ENCODE results near the gene EEF1AKMT3. TPM values are rescaled to one million over a fixed set of nuclear protein-coding genes. Genes with fewer than 3 reads are reported as not detected.
A peak's percentile ranks its signal among the peaks of the same experiment; 100 is the strongest.

The EEF1AKMT3 gene
- 3.0 and 3.5 TPM in 2 replicates for total RNA-seq (2014; rRNA removed)
- polyA plus RNA-seq (2012) = 4.8 TPM

DNA sequence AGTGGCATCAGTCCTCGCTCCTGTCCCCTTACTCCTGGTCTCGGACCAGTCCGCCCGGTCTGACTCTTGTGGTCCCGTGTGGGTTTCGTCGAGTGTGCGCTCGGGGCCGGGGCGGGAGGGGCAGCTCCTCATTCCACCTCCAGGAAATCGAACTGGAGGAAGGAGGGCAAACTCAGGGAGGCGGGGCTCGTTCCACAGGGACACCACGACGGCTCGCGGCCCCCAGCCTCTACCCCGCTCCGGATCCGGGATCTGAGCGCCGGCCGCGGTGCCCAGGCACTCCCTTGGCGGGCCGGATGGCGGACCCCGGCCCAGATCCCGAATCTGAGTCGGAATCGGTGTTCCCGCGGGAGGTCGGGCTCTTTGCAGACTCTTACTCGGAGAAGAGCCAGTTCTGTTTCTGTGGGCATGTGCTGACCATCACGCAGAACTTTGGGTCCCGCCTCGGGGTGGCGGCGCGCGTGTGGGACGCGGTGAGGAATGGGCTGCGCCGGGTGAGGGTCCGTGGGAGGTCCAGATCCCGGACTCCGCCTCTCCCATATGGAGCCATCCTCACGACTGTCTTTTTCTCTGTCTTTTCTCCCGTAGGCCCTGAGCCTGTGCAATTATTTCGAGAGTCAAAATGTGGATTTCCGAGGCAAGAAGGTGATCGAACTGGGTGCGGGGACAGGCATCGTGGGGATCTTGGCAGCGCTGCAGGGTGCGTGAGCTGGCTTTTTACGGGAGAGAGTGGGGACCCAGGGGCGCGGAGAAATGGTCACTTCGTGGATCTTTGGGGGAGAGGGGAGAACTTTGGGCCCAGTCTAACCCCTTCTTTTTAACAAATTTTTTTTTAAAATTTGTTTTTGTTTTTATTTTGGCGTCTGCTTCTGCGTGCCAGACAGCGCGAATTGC lies at the start of gene EEF1AKMT3:
Gene EEF1AKMT3 (plus strand): TSS at position 186 of the 894 bp plus-strand sequence. CDS start 111 bp downstream, at position 297.
- DNase-seq (ENCODE audit: low read depth) = peak; percentile 46

DNA sequence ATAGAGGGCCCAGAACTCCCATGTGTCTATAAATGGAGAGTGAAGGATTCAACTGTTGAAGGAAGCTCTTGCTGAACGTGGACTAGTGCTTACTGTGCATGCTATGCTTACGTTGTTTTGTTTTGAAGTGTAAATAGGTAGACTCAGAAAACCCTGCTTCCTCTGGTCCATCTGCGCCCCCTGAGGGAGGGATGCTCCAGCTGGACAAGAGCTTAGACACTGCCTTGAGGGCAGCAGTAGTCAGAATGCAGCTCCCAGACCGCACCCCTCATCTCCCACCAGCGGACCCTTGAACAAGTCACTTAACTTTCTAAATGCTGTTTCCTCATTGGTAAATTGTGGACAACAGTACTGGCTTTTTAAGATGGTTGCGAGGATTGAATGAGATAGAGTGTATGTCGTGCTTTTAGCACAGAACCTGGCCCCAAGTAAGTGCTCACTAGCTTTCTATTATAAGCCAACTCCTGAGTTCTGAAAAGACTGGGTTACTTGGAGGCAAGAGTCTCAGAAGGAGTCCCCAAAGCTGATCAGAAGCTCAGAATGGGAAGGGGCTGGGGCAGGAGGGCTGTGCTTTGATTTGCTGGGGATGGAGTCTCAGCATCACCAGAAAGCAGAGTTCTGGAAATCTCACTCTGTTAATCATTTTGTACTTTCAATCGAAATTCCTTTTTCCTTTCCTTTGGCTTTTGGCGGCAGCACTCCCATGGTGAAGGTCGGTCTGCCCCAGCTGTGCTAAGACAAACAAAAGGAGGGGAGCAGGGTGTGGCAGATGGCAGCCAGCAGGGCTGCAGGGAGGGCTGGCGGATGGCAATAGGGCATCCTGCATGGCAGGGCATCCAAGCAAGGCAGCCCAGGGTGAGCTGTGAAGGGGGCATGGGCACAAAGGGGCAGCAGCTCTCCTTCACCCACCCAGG lies 49.4 kb upstream of the EEF1AKMT3 start:
- DNase-seq (ENCODE audit: low read depth) = no peak

DNA sequence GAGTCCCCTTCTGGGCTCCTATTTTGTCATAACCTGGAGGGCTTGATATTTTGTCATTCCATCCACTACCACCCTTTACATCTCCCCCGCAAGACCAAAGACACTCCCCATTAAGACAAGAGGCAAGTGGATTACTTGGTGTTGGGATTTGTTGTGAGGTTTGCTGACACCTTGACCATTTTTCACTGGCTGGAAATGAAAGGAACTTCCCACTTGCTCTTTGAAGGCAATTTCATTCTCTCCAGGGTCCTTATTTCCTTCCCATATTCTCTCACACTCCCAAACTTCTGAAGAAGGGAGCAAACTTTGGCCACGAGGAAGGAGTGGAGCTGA lies 48.8 kb upstream of the EEF1AKMT3 start:
- DNase-seq (ENCODE audit: low read depth) = no peak

DNA sequence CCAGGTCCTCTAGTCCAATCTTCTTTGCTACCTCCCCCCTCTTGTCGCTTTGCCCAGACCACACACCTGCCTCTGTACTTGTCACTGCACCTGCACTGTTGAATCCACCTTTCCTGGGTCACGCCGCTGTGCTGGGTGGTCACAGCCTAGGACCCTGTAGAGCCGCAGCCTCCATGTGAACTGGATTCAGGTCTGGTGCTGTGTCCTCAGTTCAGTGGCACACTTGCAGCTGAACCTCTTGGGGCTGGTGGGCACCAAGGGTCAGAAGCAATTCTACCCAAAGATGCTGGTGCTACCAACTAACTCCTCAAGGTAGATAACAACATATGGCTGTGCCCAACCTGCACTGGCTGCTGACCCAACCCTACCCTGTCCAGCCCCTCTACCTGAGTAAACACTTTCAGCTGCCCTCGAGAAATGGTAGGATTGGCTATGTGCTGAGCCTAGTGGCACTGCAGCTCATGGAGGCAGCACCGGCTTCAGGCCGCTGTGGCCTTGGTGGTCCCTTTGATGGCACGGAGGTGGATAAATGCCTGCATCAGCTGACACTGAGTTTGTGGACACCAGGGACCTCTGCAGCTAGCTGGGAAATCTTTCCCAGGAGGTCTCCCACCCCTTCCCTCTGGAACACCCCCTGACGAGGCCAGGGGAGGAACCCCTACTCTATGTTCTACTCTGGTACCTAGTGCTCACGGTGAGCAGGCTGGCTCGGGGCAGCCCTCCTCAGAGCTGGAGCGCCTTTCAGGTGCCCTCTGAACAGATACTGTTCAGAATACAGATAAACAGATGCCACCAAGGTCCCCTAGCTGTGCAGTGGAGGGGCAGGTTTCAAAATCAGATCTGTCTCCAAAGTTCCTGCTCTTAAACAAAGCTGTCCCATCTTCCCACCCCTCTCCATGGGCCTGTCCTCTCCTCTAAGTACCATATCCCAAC lies 48.1 kb upstream of the EEF1AKMT3 start:
- no peak for DNase-seq (ENCODE audit: low read depth)

DNA sequence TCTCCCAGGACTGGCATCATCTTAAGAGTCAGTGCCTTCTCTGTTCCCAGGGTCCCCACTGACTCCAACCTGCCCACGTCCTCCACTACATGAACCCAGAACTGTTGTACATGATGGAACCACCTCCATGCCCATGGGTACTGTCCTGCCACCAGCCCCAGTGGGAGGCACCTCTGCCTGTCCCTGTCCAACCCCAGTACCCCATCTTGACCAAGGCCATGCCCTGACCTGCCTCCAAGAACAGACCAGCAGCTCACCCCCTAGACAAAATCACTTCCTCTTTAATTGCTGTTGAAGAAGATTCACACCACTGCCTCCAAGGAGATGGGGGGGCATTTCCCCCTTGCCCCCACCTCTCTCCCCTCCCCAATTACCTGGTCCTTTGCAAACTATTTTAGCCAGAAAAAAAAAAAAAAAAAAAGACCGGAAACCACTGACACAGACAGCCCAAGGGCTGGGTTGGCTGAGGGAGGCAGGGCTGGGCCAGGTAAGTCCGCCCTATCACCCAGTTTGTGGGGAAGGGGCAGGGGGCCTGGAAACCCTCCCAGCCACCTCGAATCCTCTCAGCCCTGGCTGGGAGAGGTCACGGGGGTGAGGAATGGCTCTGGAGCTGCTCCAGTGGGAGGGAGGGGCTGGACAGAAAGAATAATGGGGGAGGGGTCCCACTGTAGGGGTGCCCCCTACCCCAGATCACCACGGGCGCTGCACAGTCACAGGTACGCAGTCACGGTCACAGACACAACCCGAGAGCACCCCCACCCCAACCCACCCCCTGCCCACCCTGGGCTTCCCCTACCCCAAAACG lies 47.3 kb upstream of the EEF1AKMT3 start:
- DNase-seq (ENCODE audit: low read depth) = no peak

DNA sequence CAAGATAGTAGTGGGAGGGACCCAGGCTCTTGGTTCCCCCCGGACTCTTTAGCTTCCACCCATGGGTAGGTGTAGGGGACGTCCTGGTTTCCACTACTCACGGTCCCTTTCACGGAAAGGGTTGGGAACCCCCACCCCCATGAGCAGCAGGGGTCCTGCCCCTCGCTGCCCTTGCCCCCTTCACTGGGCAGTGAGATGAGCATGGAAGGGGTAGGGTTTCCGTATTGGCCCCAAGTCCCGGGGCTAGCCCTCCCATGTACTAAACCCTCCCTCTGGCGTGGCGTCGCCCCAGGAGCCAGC lies 46.6 kb upstream of the EEF1AKMT3 start:
- no peak for DNase-seq (ENCODE audit: low read depth)

DNA sequence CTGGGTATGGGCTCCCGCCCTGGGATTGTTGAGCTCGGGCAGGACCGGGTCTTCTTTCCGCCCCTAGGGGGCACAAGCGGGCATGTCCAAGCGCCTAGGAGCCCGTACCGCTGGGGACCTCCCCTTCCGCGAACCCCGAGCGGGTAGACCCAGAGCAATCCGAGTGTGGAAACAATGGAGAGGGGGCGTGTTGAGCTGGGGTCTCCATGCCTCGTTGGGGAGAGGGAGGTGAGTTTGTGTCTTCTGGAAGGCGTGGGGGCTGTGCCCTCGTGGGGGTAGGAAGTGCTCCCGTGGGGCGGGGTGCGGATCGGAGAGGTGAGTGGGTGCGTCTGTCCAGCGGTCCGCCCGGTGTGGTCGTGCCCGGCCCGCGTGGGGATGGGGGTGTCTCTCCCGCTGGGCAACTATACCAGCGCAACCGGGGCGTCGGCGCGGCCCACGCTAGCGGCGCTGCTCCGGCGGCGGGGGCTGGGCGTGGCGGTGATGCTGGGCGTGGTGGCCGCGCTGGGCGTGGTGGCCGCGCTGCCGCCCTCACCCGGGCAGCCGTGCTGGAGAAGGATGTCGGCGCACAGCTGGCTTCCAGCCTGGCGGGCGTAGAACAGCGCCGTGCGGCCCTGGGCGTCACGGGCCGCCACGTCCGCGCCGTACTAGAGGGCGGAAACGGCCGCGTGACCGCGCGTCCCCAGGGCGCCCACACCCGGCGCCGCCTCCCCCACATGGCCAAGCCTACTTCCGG lies 46.1 kb upstream of the EEF1AKMT3 start:
- DNase-seq (ENCODE audit: low read depth) = peak; percentile 85

DNA sequence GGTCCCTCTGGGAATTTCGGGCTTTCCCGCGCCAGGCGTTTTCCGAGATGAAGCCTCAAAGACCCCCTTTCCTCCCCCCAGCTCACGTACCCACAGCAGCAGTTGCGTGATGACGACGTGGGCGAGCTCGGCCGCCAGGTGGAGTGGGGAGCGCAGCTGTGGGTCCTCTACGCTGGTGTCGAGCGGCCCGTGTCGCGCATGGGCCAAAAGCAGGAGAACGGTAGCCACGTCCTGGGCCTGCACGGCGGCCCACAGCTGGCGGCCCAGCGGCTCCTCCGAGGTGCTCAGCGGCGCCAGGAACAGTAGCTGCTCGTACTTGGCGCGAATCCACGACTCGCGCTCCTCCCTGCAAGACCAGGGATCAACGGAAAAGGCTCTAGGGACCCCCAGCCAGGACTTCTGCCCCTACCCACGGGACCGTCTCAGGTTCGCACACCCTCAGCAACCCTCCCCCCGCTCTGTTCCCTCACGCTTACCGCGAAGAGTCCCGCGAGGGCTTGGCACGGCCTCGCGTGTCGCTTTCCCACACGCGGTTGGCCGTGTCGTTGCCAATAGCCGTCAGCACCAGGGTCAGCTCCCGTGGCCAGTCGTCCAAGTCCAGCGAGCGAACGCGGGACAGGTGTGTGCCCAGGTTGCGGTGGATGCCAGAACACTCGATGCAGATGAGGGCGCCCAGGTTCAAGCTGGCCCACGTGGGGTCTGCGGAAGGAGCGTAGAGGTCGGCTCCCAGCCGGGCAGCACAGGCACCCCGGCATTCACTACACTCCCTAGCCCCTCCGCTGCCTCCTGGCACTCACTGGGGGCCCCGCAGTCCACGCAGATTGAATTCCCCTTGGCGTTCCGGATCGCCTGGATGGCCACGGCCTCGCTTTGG lies 45.3 kb upstream of the EEF1AKMT3 start:
- DNase-seq (ENCODE audit: low read depth) = no peak

DNA sequence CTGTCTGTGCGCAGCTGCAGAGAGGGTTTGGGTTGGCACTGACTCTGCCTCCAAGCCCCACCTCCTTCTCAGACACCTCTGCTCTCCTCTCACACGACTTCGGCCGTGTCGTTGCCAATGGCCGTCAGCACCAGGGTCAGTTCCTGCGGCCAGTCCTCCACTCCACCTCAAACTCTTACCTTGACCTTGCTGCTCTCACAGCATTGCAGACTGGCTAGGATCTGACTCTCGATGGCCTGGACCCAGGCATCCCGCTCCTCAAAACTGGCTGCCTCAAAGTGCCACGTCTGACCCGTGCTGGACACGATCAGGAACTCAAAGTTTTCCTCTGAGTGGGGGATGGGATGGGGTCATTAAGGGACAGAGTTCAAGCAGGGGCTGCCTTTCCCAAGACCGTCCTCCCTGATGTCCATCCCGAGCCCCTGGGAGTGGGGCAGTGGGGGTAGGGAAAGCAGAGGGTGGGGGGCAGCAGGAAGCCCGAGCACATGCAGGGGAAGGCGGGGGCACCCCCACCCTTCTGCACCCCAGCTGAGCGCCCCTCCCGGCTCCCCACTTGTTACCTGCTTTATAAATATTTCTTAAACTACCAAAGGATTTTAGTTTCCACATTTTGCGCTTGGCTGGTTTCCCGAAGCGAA lies 44.5 kb upstream of the EEF1AKMT3 start:
- DNase-seq (ENCODE audit: low read depth) = no peak

DNA sequence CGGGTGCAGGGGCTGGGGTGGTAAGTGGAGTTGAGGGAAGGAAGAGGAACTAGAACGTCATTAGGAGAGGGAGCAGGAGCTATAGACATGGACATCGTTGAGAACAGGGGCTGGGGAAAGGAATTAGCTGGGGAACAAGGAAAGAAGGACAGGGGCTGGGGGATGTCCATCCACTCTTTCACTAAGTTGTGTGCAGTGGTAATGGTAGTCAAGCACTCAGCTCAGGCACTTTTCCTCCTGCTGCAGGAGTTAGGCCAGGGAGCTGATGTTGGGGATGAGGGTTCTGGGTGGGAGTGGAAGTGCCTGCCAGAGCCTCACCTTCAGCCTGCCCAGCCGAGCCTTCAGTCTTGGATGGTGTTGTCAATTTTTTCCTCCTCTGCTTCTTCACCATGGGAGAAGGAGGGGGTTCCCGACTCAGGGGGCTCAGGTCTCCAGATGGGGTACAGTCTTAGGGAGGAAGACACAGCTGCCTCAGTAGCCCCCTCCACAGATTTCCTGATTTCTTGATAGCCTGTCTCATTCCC lies 43.0 kb upstream of the EEF1AKMT3 start:
- no peak for DNase-seq (ENCODE audit: low read depth)

DNA sequence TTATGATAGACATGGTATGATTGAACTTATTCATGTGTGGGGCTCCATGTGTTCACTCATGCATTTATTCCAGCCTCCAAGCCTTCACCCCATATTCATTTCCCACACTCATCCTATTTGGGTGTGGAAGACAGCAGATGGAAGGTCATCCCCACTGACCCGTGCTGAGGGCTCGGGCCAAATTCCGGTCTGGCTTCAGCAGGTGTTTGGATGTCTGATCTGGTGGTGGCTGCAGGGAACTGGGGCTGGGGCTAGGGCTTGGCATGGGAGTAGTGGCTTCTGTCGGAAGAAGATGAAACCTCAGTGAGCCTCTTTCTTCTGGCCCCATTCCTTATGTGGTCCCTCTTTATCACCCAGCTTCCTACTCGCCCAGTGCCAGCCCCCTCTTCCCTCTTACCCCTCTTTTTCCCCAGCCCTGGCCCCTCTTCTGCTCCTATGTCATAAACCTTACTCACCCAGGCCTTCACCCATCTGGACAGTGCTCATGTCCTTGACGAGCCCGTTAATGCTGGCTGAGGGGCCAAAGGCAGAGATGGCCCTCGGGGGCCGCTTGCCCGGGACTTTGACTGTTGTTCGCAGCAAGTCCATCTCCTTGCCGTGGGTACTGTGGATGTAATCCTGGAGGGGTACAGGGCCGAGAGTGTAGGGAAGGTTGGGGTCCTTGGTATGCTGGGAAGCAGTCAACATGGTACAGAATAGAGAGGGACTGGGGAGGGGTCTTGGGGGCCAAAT lies 41.9 kb upstream of the EEF1AKMT3 start:
- DNase-seq (ENCODE audit: low read depth) = no peak

DNA sequence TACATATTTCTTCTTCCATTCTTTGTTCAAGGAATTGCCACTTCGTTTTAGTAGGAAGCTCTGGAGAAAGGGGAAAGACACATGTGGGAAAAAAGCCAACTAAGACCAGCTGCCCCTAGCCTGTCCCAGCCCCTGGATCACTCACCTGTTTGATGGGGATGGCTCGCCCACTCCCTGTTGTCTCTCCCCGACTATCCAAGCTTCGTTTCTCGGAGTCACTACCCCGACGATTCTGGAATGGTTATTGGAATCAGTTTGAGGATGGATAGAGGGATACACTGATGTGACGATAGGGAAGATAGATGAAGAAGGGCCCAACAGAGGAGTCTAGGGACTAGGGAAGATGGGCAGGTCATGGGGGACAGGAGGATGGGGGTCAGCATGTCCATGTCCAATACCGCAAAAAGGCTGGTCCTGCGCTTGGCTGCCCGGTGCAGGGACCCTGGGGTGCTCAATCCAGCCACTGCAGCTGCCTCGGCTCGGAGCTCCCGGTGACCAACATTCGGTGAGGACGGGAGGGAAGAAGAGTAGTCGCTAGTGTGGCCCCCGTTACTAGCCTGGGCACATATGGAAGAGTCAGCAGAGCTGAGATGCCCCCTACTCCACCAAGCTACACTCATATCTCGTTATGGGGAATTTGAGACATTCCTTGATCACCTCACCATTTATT lies 40.9 kb upstream of the EEF1AKMT3 start:
- no peak for DNase-seq (ENCODE audit: low read depth)

DNA sequence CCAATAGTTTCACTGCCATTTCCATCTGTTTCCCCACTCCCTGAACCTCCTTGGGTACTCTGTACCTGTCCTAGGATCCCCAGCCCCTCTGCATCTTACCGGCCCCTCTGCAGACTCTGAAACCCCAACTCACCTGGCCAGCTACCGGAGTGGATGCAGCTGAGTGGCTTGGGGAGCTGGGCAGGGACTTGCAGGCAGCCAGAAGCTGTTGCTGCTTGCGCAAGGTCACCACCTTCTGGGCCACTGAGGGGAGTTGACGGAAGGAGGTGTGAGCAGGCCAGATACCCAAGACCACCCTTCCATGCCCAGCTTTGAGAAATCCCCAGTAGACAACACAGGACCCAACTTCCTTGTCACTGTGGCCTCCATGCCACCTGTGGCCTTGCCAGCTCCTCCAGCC lies 40.1 kb upstream of the EEF1AKMT3 start:
- DNase-seq (ENCODE audit: low read depth) = no peak

DNA sequence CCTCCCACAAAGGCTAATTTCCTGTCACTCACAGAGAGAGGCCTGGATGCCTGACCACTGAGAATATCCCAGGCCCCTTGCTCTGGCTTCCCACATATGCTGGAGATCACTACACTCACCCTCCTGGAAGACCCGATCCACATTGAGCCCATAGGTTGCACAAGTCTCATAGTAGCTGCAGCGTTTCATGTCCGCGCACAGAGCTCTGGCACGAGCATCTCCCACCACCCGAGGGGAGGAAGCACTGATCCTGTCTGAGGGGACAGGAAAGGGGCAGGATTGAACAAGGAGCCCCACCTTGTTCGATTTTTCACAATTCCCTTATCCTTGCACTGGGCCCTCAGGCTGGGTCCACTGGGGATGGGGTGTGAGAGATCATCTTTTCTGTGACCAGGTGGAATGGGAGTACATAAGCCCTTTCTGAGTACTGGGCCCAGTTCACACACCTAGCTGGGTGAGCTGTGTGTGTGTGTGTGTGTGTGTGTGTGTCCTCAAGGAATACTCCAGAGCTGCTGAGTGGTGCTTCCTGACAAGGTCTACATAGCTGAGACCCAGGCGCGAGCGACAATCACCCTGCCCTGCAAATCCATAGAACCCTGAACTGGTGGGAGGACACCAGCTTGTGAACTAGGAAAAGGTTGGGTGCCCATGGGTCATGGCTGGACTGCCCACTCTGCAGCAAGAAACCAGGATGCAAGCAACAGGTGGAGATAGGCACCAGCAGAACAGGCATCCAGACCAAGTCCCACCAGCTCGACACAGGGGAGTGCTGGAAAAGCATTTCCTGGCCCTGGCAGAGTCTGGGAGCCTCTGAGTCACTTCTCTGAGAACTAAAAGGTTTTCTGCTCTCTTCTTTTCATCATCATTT lies 39.5 kb upstream of the EEF1AKMT3 start:
- no peak for DNase-seq (ENCODE audit: low read depth)

DNA sequence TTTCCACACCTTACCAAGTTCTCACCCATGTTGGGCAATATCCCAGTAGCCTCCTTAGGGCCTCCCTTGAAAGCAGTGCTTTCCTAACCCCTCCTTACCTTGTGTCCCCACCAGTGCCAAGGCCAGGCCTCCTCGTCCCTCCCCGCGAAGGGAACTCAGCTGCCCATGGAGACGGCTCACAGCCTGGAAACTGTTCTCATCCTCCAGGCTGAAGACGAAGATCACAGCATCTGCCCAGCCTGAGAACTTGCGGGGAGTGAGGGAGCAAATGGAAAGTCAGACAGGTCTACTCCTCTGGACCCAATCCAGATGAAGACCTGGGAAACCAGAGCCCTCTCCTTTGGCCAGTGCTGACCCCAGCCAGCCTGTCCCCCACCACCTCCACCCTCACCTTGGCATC lies 38.5 kb upstream of the EEF1AKMT3 start:
- DNase-seq (ENCODE audit: low read depth) = no peak

DNA sequence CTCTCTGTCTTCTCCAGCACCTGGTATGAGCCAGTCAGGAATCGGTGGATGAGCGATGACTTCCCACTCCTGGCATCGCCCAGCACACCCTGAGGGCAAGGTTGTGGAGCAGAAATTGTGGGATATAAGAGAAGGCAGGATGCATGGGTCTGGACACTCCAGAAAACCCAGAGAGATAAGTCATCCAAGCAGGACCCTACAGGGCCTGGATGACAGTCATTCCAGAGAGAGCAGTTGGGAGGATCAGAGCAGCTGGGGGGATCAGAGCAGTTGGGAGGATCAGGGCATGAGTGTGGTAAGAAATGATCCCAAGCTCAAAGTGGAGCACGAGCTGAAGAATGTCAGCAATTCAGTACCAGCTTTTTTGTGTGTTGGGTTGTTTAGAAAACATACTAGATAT lies 37.8 kb upstream of the EEF1AKMT3 start:
- peak; percentile 46 for DNase-seq (ENCODE audit: low read depth)
